Gastroesophageal sphincter (tissue), 4 donors: ENCODE measurements around the gene DCDC2. TPM values are rescaled to one million over a fixed set of nuclear protein-coding genes. Genes with fewer than 3 reads are reported as not detected.

Experiments
- ATAC-seq: fragments of 150-250 bp; one replicate; pipeline ENCODE4 v1.9.1; 2016; ENCODE audit warnings: mild to moderate bottlenecking, moderate library complexity
- H3K27ac ChIP-seq, 4 donors: fragments of 200-600 bp; sonication (generic) in 3 of 4; 1 replicate in 3 of 4; 2 replicates in 1 of 4; pipeline ENCODE4 v1.5.1; 2016 to 2019
- H3K27me3 ChIP-seq: fragments of 200-600 bp; sonication (generic); one replicate; pipeline ENCODE4 v1.5.1; 2019
- H3K36me3 ChIP-seq, 2 donors: fragments of 200-600 bp; sonication (generic); one replicate each; pipeline ENCODE4 v1.5.1; 2019; ENCODE audit warnings: control low read depth in 1 of 2
- H3K4me1 ChIP-seq, 3 donors: fragments of 200-600 bp; sonication (generic); 1 replicate in 2 of 3; 2 replicates in 1 of 3; pipeline ENCODE4 v1.5.1; 2016 to 2019; ENCODE audit warnings: control low read depth in 2 of 3
- H3K4me3 ChIP-seq, 2 donors: fragments of 200-600 bp; sonication (generic); one replicate each; pipeline ENCODE4 v1.5.1; 2019; ENCODE audit warnings: mild to moderate bottlenecking in 1 of 2, moderate library complexity in 1 of 2
- H3K9me3 ChIP-seq, 3 donors: fragments of 200-600 bp; sonication (generic); one replicate each; pipeline ENCODE4 v1.5.1; 2017 to 2019; ENCODE audit warnings: control low read depth in 2 of 3
- CTCF ChIP-seq, 4 experiments: fragments of 200-600 bp in 2 of 4; fragments of 450-650 bp in 2 of 4; sonication (generic) in 1 of 4; IDR thresholded peaks; one replicate each; pipeline ENCODE4 v1.5.1; 2017 to 2019; ENCODE audit warnings: antibody characterized with exemption in 4 of 4, mild to moderate bottlenecking in 2 of 4, moderate library complexity in 2 of 4
- EP300 ChIP-seq: sonication (generic); formaldehyde crosslinking; IDR thresholded peaks from one replicate; pipeline ENCODE4 v1.6.1; 2017; ENCODE audit warnings: antibody characterized with exemption, mild to moderate bottlenecking
- POLR2A ChIP-seq, 2 donors: fragments of 450-650 bp; IDR thresholded peaks; one replicate each; pipeline ENCODE4 v1.6.1; 2017; ENCODE audit warnings: antibody characterized with exemption in 2 of 2, mild to moderate bottlenecking in 2 of 2, moderate library complexity in 1 of 2
- POLR2AphosphoS5 ChIP-seq: sonication (generic); formaldehyde crosslinking; IDR thresholded peaks from one replicate; pipeline ENCODE4 v1.6.1; 2017; ENCODE audit warnings: antibody characterized with exemption
- WGBS, 2 donors: methylation state at CpG; one replicate each; pipeline ENCODE4 v1.1.5; 2018; ENCODE audit warnings: low coverage in 1 of 2; 5-methylcytosine and 5-hydroxymethylcytosine counted together
- total RNA-seq, 4 donors: library from RNA; depleted of rRNA; stranded (reverse); fragments of >200 nt; gene quantifications; one replicate each; pipeline ENCODE4 v1.1.0, GENCODE V29; 2016

DCDC2 gene
- total RNA-seq, 4 donors from 2014 or later = 0.15 TPM; not detected in 3

- WGBS, 2 donors = 44 to 75% methylated on average over 1 of the region's 1 CpG
These were observed 39.8 kb upstream of the DCDC2 start for GRCh38 chr6:24397631-24398030.

GRCh38 chr6:24396824-24397223, 39.0 kb upstream of the DCDC2 start:
- Histone ChIP-seq H3K4me3 (no peak overlapping the region), H3K36me3 (no peaks in the 10 kb centered on the region), H3K27me3 (peaks cover 42% of the 10 kb centered on the region), H3K27ac (no peak overlapping the region), H3K4me1 (no peaks in the 10 kb centered on the region), H3K9me3 (no peaks in the 10 kb centered on the region)
- 75 to 100% methylated on average over 1 of the region's 1 CpG for WGBS, 2 donors
- no peak for ATAC-seq
- TF ChIP-seq POLR2A (IDR thresholded peaks at IDR 0.05) = no peak

More at GRCh38 chr6:24397631-24398030, 39.8 kb upstream of the DCDC2 start:
- Histone ChIP-seq H3K4me1 (peaks cover 0 to 7% (median 0%) of the 10 kb centered on the region in 3 donors), H3K27ac (no peak overlapping the region), H3K4me3 (no peak overlapping the region), H3K9me3 (no peaks in the 10 kb centered on the region), H3K36me3 (no peaks in the 10 kb centered on the region), H3K27me3 (peaks cover 42% of the 10 kb centered on the region)
- TF ChIP-seq EP300 (no peak), CTCF (IDR thresholded peaks at IDR 0.05) (no peak), POLR2A (IDR thresholded peaks at IDR 0.05) (no peak), POLR2AphosphoS5 (no peak)
- ATAC-seq = no peak

GRCh38 chr6:24394780-24395437, 37.0 kb upstream of the DCDC2 start:
- 81 to 93% methylated on average over 4 of the region's 4 CpGs for WGBS, 2 donors
- Histone ChIP-seq H3K27me3 (peaks cover 41% of the 10 kb centered on the region), H3K36me3 (no peaks in the 10 kb centered on the region), H3K4me1 (no peaks in the 10 kb centered on the region), H3K27ac (no peak overlapping the region), H3K4me3 (no peak overlapping the region), H3K9me3 (no peaks in the 10 kb centered on the region)
- ATAC-seq = peak; percentile 62
- TF ChIP-seq CTCF (IDR thresholded peaks at IDR 0.05) (no peak), EP300 (no peak), POLR2A (IDR thresholded peaks at IDR 0.05) (no peak), POLR2AphosphoS5 (no peak)

- WGBS, 2 donors = 75 to 88% methylated on average over 2 of the region's 2 CpGs
- ATAC-seq = no peak
- TF ChIP-seq CTCF (IDR thresholded peaks at IDR 0.05) = no peak
- no peak for TF ChIP-seq POLR2AphosphoS5
- no peak for TF ChIP-seq POLR2A (IDR thresholded peaks at IDR 0.05)
- no peak for TF ChIP-seq EP300
- H3K4me3 ChIP-seq = no peak overlapping the region
- no peaks in the 10 kb centered on the region for H3K9me3 ChIP-seq
- no peaks in the 10 kb centered on the region for H3K36me3 ChIP-seq
- H3K27ac ChIP-seq = no peak overlapping the region
- peaks cover 35% of the 10 kb centered on the region for H3K27me3 ChIP-seq
- no peaks in the 10 kb centered on the region for H3K4me1 ChIP-seq
These were observed 36.4 kb upstream of the DCDC2 start for GRCh38 chr6:24394061-24394779.

GRCh38 chr6:24391756-24392405, 34.0 kb upstream of the DCDC2 start:
- peaks cover 15% of the 10 kb centered on the region for H3K27me3 ChIP-seq
- H3K36me3 ChIP-seq = no peaks in the 10 kb centered on the region
- TF ChIP-seq POLR2A (IDR thresholded peaks at IDR 0.05) (no peak), CTCF (IDR thresholded peaks at IDR 0.05) (no peak), POLR2AphosphoS5 (no peak), EP300 (no peak)
- H3K27ac ChIP-seq = no peak overlapping the region
- WGBS, 2 donors = 80 to 92% methylated on average over 2 of the region's 2 CpGs
- no peaks in the 10 kb centered on the region for H3K9me3 ChIP-seq
- no peaks in the 10 kb centered on the region for H3K4me1 ChIP-seq
- H3K4me3 ChIP-seq = no peak overlapping the region
- ATAC-seq = no peak
